Activated gamma-delta T cell treated with anti-CD3 and anti-CD28 coated beads, Interleukin-2, amount 50 U/mL, for 16 hours (primary cell): ENCODE data around the gene RAB4A.

Experiments
- DNase-seq: peaks from one replicate; pipeline ENCODE4 v3.0.0-alpha.2; 2020; ENCODE audit warnings: low read depth

RAB4A gene, protein sequence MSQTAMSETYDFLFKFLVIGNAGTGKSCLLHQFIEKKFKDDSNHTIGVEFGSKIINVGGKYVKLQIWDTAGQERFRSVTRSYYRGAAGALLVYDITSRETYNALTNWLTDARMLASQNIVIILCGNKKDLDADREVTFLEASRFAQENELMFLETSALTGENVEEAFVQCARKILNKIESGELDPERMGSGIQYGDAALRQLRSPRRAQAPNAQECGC

DNA sequence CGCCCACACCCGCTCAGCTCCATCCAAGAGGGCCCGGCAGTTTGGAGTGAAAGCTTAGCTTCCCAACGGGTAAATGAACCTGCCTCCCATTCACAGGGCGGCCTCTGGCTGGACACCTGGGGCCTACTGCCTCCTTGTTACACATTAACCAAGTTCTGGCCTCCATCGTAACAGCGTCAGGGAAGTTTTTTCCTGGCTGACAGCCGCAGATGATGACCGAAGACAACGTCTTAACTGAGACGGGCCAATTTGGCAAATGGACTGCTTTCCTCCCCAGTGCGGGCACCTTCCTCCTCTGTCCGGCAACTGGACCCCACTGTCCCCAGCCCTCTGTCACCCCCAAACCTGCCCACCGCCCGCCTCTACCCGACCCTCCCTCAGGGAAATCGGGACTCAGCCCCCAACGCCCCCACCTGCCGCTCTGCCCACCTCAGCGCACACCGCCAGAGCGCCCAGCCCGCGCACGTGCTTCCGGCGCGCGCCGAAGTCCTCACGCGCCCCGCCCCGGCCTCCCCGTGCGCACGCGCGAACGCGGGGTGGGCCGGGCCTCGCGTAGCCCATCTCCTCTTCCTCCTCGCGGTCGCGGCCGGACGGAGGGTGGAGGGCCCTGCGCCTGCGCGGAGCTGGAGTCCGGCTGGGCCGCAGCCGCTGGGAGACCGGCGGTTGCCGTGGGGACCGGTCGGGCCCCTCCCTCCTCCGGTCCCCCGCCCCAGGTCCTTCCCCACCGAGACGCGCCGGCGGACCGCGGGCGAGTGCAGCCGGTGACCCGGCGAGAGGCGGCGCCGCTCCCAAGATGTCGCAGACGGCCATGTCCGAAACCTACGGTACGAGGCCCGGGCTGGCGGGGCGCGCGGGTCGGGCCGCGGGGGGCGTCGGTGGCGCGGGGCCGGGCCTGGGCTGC is at the start of gene RAB4A:
TSS of gene RAB4A (plus strand) at position 565 of the 901 bp plus-strand sequence. CDS start at position 794, 229 bp downstream.
- peak; percentile 58 for DNase-seq

DNA sequence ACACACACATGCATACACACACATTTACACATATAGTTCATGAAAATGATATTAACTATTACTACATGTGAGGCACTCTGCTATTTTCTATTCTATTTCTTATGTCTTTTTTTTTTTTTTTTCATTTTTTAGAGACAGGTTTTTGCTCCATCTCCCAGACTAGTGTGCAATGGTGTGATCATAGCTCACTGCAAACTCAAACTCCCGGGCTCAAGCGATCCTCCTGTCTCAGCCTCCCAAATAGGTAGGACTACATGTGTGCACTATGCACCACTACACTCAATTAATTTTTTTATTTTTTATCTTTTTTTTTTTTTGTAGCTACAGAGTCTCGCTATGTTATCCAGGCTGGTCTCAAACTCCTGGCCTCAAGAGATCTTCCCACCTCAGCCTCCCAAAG is 48.8 kb upstream of the RAB4A start:
- no peak for DNase-seq

GRCh38 chr1:229223498-229223897 is 47.4 kb upstream of the RAB4A start:
- no peak for DNase-seq

GRCh38 chr1:229224308-229224707 is 46.6 kb upstream of the RAB4A start:
- no peak for DNase-seq

GRCh38 chr1:229225331-229225782 is 45.6 kb upstream of the RAB4A start:
- DNase-seq, result no peak

GRCh38 chr1:229226796-229227195 is 44.1 kb upstream of the RAB4A start:
- DNase-seq, result no peak

GRCh38 chr1:229227298-229227919 is 43.5 kb upstream of the RAB4A start:
- peak; percentile 77 for DNase-seq

DNA sequence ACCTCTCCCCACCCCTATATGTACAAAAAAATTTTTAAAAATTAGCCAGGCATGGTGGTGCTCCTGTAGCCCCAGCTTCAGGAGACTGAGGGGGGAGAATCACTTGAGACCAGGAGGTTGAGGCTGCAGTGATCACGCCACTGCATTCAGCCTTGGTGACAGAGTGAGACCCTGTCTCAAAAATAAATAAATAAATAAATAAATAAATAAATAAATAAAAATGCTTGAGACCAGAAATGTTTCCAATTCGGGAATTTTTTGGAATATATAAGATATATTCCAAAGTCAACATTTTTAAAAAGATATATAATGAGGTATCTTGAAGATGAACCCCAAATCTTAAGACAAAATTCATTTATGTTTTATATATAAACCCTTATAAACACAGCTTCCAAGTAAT is 42.4 kb upstream of the RAB4A start:
- no peak for DNase-seq

GRCh38 chr1:229229137-229229720 is 41.7 kb upstream of the RAB4A start:
- DNase-seq, result no peak

DNA sequence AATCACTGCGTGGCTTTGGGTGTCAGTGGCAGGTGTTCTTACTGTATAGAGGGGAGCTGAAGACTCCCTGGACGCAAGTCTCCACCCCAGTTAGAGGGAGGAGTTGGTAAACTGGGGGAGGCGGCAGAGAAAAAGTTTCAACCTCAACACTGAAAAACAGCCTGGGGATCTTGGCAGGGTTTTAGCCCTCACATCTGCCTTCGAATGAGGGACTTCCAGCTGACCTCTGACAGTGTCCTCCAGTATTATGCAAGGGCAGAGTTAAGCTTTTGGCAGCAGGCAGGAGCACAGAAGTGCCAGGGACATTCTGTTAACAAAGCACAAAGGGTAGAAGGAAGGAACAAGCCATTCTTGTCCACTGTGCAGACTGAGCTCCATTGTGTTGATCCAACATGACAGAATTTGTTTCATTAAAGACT is 41.2 kb upstream of the RAB4A start:
- DNase-seq, result no peak

GRCh38 chr1:229230140-229230892 is 40.6 kb upstream of the RAB4A start:
- DNase-seq, result no peak

- DNase-seq, result no peak
Observed at GRCh38 chr1:229230893-229231753, 39.8 kb upstream of the RAB4A start.

- DNase-seq, result no peak
Observed at GRCh38 chr1:229231754-229232119, 39.2 kb upstream of the RAB4A start.

GRCh38 chr1:229234870-229235472 is 35.9 kb upstream of the RAB4A start:
- no peak for DNase-seq

- no peak for DNase-seq
Observed at GRCh38 chr1:229237320-229237719, 33.6 kb upstream of the RAB4A start.

- no peak for DNase-seq
Observed at GRCh38 chr1:229238231-229238630, 32.7 kb upstream of the RAB4A start.

DNA sequence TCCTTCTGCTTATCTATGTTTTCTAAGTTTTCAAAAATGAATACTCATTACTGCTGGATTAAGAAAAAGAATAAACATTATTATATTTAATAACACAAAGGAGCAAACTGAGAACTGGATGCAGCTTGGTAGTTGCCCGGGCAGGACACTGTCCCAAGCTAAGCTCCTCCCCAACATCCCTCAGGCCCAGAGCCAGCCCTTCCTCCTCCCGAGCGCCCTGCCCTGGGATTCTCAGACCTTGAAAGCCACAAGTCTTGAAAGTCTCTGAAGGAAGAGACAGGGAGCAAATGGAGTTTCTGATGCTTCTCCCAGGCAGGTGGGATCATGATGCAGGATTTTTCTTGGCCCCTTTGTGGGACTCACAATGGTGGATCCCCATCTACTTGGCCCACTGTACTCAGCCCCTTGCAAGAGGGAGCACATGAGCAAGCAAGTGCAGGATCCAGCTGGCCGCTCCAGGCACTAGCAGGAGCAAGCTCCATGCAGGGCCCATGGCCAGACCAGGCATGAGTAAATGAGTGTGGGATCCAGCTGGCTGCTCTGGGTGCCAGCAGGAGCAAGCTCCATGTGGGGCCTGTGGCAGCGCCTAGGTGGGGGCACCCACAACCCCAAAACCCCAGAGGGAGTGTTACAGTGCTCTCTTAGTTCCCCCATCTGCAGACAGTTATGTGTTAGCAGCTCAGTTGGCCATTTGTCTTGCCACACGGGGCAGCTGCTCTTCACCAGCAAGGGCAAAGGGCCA is 32.1 kb upstream of the RAB4A start:
- no peak for DNase-seq

GRCh38 chr1:229240532-229240931 is 30.4 kb upstream of the RAB4A start:
- no peak for DNase-seq

DNA sequence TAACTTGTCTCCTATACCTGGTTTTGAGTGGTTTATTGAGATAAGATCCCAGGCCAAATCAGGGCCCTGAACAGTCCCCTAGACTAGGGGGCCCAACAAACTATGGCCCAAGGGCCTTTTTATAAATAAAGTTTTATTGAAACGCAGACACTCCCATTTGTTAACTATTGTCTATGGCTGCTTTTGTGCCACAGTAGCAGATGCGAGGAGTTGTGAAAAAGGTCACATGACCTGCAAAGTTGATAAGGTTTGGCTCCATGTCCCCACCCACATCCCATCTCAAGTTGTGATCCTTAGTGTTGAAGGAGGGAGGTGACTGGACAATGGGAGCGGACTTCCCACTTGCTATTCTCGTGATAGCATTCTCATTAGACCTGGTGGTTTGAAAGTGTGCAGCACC is 29.5 kb upstream of the RAB4A start:
- DNase-seq, result no peak

DNA sequence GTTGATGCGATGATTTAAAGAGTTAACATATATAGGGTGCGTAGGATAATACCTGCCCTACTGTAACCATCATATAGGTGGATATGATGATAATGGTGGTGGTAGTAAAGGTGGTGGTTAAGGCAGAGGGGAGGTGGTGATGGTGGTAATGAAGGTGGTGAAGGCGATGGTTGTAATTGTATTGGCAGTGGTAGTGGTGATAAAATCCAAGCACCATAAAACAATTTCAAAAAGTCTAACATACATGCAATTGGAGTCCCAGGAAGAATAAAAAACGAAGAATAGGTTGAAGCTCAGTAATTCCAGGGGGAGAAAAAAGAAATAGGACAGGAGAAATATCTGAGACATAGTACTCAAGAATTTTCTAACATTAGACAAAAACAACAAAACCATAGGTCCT is 27.3 kb upstream of the RAB4A start:
- no peak for DNase-seq
